ENCODE results near the gene ITGA8. TPM values are rescaled to one million over a fixed set of nuclear protein-coding genes. Genes with fewer than 3 reads are reported as not detected.

The ITGA8 gene
- total RNA-seq, 1 experiment from 2014 or later: not detected

GRCh38 chr10:15754937-15755336, 35.2 kb upstream of the ITGA8 start:
- CTCF ChIA-PET: no interaction called here
- Histone ChIP-seq H3K27me3 (replicated peaks; ENCODE audit: insufficient read depth, low read depth, low read length, poor library complexity) (peaks cover 31% of the 10 kb centered on the region), H3K9me3 (ENCODE audit: low read depth, low read length, poor library complexity, severe bottlenecking) (no peaks in the 10 kb centered on the region), H3K36me3 (ENCODE audit: insufficient read depth, low read length, poor library complexity, severe bottlenecking) (no peaks in the 10 kb centered on the region), H3K27ac (ENCODE audit: low read depth, low read length, poor library complexity, severe bottlenecking) (no peak overlapping the region), H3K4me3 (ENCODE audit: low read depth, low read length, poor library complexity, severe bottlenecking) (no peak overlapping the region), H3K4me1 (ENCODE audit: insufficient read depth, low read length, poor library complexity, severe bottlenecking) (no peaks in the 10 kb centered on the region)
- no peak for TF ChIP-seq CTCF (conservative IDR thresholded peaks at IDR 0.05; ENCODE audit: low read depth, low read length)
- TF ChIP-seq EZH2 (IDR thresholded peaks at IDR 0.05; ENCODE audit: borderline replicate concordance, low read depth, low read length, poor library complexity, severe bottlenecking): no peak
- POLR2A ChIA-PET (ENCODE audit: low non-redundant PET): no interaction called here
- no peak for DNase-seq (ENCODE audit: low spot score)
- BruUV-seq (replicated peaks): no TSS peak
- intact Hi-C loops (cut with micrococcal nuclease; ENCODE audit: unreplicated experiment): no loop called here

- H3K4me3 ChIP-seq (ENCODE audit: low read depth, low read length, poor library complexity, severe bottlenecking): no peak overlapping the region
- H3K27ac ChIP-seq (ENCODE audit: low read depth, low read length, poor library complexity, severe bottlenecking): no peak overlapping the region
- H3K4me1 ChIP-seq (ENCODE audit: insufficient read depth, low read length, poor library complexity, severe bottlenecking): no peaks in the 10 kb centered on the region
- no peaks in the 10 kb centered on the region for H3K9me3 ChIP-seq (ENCODE audit: low read depth, low read length, poor library complexity, severe bottlenecking)
- no TSS peak for BruUV-seq (replicated peaks)
- intact Hi-C loops (cut with micrococcal nuclease; ENCODE audit: unreplicated experiment): no loop called here
- no peak for DNase-seq (ENCODE audit: low spot score)
- TF ChIP-seq CTCF (conservative IDR thresholded peaks at IDR 0.05; ENCODE audit: low read depth, low read length): no peak
- no peak for TF ChIP-seq EZH2 (IDR thresholded peaks at IDR 0.05; ENCODE audit: borderline replicate concordance, low read depth, low read length, poor library complexity, severe bottlenecking)
- ChIA-PET CTCF (no interaction called here), POLR2A (ENCODE audit: low non-redundant PET) (no interaction called here)
- H3K36me3 ChIP-seq (ENCODE audit: insufficient read depth, low read length, poor library complexity, severe bottlenecking): no peaks in the 10 kb centered on the region
- peaks cover 13% of the 10 kb centered on the region for H3K27me3 ChIP-seq (replicated peaks; ENCODE audit: insufficient read depth, low read depth, low read length, poor library complexity)
These were observed 31.3 kb upstream of the ITGA8 start for GRCh38 chr10:15751046-15751445.

GRCh38 chr10:15748126-15748525, 28.4 kb upstream of the ITGA8 start:
- CTCF ChIA-PET: interaction anchor here (0.6 kb wide), 1 partner anchor 29 kb away, joined by 3 read pairs; no protein-coding TSS in a partner anchor
- intact Hi-C loops (cut with micrococcal nuclease; ENCODE audit: unreplicated experiment): no loop called here
- POLR2A ChIA-PET (ENCODE audit: low non-redundant PET): no interaction called here

More at GRCh38 chr10:15748126-15748525, 28.4 kb upstream of the ITGA8 start:
- no peaks in the 10 kb centered on the region for H3K9me3 ChIP-seq (ENCODE audit: low read depth, low read length, poor library complexity, severe bottlenecking)
- no peak for DNase-seq (ENCODE audit: low spot score)
- H3K4me3 ChIP-seq (ENCODE audit: low read depth, low read length, poor library complexity, severe bottlenecking): no peak overlapping the region
- H3K4me1 ChIP-seq (ENCODE audit: insufficient read depth, low read length, poor library complexity, severe bottlenecking): no peaks in the 10 kb centered on the region
- no TSS peak for BruUV-seq (replicated peaks)
- no peaks in the 10 kb centered on the region for H3K36me3 ChIP-seq (ENCODE audit: insufficient read depth, low read length, poor library complexity, severe bottlenecking)
- H3K27ac ChIP-seq (ENCODE audit: low read depth, low read length, poor library complexity, severe bottlenecking): no peak overlapping the region
- no peak for TF ChIP-seq CTCF (conservative IDR thresholded peaks at IDR 0.05; ENCODE audit: low read depth, low read length)
- H3K27me3 ChIP-seq (replicated peaks; ENCODE audit: insufficient read depth, low read depth, low read length, poor library complexity): no peaks in the 10 kb centered on the region
